ENCODE data around the gene SYDE2. TPM values are rescaled to one million over a fixed set of nuclear protein-coding genes. Genes with fewer than 3 reads are reported as not detected.
A peak's percentile ranks its signal among the peaks of the same experiment; 100 is the strongest.
"Not testable (repeated sequence)": the region's sequence is repeated elsewhere in the genome, so short reads cannot be mapped to it uniquely, and the experiment has no call there.

SYDE2 gene, protein sequence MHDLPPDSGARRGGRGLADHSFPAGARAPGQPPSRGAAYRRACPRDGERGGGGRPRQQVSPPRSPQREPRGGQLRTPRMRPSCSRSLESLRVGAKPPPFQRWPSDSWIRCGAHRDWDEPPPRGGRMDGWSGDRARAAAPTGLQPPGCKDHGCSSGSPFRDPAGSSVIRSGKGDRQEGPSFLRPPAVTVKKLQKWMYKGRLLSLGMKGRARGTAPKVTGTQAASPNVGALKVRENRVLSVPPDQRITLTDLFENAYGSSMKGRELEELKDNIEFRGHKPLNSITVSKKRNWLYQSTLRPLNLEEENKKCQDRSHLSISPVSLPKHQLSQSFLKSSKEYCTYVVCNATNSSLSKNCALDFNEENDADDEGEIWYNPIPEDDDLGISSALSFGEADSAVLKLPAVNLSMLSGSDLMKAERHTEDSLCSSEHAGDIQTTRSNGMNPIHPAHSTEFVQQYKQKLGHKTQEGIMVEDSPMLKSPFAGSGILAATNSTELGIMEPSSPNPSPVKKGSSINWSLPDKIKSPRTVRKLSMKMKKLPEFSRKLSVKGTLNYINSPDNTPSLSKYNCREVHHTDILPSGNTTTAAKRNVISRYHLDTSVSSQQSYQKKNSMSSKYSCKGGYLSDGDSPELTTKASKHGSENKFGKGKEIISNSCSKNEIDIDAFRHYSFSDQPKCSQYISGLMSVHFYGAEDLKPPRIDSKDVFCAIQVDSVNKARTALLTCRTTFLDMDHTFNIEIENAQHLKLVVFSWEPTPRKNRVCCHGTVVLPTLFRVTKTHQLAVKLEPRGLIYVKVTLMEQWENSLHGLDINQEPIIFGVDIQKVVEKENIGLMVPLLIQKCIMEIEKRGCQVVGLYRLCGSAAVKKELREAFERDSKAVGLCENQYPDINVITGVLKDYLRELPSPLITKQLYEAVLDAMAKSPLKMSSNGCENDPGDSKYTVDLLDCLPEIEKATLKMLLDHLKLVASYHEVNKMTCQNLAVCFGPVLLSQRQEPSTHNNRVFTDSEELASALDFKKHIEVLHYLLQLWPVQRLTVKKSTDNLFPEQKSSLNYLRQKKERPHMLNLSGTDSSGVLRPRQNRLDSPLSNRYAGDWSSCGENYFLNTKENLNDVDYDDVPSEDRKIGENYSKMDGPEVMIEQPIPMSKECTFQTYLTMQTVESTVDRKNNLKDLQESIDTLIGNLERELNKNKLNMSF
- polyA plus RNA-seq: 6.2 TPM
- long read RNA-seq, donor 1, partial matches to known transcripts: 0 of 3 reads
- long read RNA-seq, donor 1, other reads (novel, unspliced or antisense): 0 of 3 reads
- long read RNA-seq, donor 2: 0 reads
- long read RNA-seq, donor 3: 0 reads
- long read RNA-seq, donor 4: 0 reads
- long read RNA-seq, donor 5: 0 reads
- long read RNA-seq, donor 6: 0 reads
- long read RNA-seq, donor 7: 0 reads
- long read RNA-seq, donor 8, partial matches to known transcripts: 0 of 1 reads
- long read RNA-seq, donor 8, other reads (novel, unspliced or antisense): 0 of 1 reads
- long read RNA-seq, donor 9, full-length matches to known transcripts: 3 of 3 reads
- long read RNA-seq, donor 9, partial matches to known transcripts: 0 of 3 reads
- long read RNA-seq, donor 9, other reads (novel, unspliced or antisense): 0 of 3 reads
- long read RNA-seq, donor 10, transcript SYDE2-201 (3 exons, 3,000 nt): major isoform, 5 of 5 reads
- long read RNA-seq, donor 10, partial matches to known transcripts: 0 of 5 reads
- long read RNA-seq, donor 10, other reads (novel, unspliced or antisense): 0 of 5 reads
- long read RNA-seq, donor 11, partial matches to known transcripts: 0 of 2 reads
- long read RNA-seq, donor 11, other reads (novel, unspliced or antisense): 0 of 2 reads

DNA sequence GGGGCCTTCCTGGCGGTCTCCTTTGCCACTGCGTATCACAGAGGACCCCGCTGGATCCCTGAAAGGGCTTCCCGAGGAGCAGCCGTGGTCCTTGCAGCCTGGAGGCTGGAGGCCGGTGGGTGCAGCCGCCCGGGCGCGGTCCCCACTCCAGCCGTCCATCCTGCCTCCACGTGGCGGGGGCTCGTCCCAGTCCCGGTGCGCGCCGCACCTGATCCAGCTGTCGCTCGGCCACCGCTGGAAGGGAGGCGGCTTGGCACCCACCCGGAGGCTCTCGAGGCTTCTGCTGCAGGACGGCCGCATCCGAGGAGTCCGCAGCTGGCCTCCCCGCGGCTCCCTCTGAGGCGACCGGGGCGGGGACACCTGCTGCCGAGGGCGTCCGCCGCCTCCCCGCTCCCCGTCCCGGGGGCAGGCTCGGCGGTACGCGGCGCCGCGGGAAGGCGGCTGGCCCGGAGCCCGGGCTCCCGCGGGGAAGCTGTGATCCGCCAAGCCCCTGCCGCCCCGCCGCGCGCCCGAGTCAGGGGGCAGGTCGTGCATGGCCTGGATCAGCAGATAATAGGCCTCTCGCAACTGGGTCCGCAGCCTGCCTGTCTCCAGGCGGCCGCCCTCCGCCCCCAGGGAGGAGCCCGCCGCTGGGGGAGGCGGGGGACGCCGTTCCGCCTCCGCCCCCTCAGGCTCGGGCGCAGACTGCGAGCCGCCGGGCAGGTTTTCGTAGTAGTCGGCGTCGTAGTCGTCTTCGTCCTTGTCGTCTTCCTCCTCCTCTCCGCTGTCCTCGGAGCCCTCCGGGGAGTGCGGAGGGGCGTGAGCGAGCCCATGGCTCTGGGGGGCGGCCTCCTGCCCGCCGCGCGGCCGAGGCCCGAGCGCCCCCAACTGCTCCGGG, at the start of gene SYDE2:
Gene SYDE2 (minus strand): TSS at position 554 of the 877 bp plus-strand sequence. CDS start 20 bp downstream, at position 534.
- Histone ChIP-seq H3K27me3 (ENCODE audit: control insufficient read depth, insufficient read depth, low read length) (no peaks in the 10 kb centered on the region), H3K27ac (ENCODE audit: low read length) (peak within 1 kb of the TSS; percentile 97), H3K4me3 (ENCODE audit: low read length) (peak within 1 kb of the TSS; percentile 81), H3K9me3 (ENCODE audit: control insufficient read depth, low read depth, low read length) (no peaks in the 10 kb centered on the region), H3K4me1 (ENCODE audit: control insufficient read depth, insufficient read depth, low read length) (peaks cover 9% of the 10 kb centered on the region), H3K36me3 (ENCODE audit: control insufficient read depth, insufficient read depth, low read length) (no peaks in the 10 kb centered on the region)
- DNase-seq: peak; percentile 81 to 92
- no CpG with 5 or more reads among the region's 99 CpGs for WGBS (ENCODE audit: insufficient coverage, low lambda C conversion rate)

- no CpG with 5 or more reads among the region's 3 CpGs for WGBS (ENCODE audit: insufficient coverage, low lambda C conversion rate)
Measured at GRCh38 chr1:85249042-85249441, 48.2 kb upstream of the SYDE2 start.

GRCh38 chr1:85245891-85246290, 45.1 kb upstream of the SYDE2 start:
- WGBS (ENCODE audit: insufficient coverage, low lambda C conversion rate): no CpG with 5 or more reads among the region's 1 CpG
- H3K9me3 ChIP-seq (ENCODE audit: control insufficient read depth, low read depth, low read length): no peaks in the 10 kb centered on the region
- no peak overlapping the region for H3K27ac ChIP-seq (ENCODE audit: low read length)
- no peaks in the 10 kb centered on the region for H3K4me1 ChIP-seq (ENCODE audit: control insufficient read depth, insufficient read depth, low read length)
- H3K27me3 ChIP-seq (ENCODE audit: control insufficient read depth, insufficient read depth, low read length): no peaks in the 10 kb centered on the region
- peaks cover 3% of the 10 kb centered on the region for H3K36me3 ChIP-seq (ENCODE audit: control insufficient read depth, insufficient read depth, low read length)
- H3K4me3 ChIP-seq (ENCODE audit: low read length): no peak overlapping the region
- no peak for DNase-seq

More at GRCh38 chr1:85249042-85249441, 48.2 kb upstream of the SYDE2 start:
- not testable (repeated sequence) for H3K9me3 ChIP-seq (ENCODE audit: control insufficient read depth, low read depth, low read length); H3K27ac ChIP-seq (ENCODE audit: low read length); H3K4me1 ChIP-seq (ENCODE audit: control insufficient read depth, insufficient read depth, low read length); DNase-seq; H3K4me3 ChIP-seq (ENCODE audit: low read length); H3K27me3 ChIP-seq (ENCODE audit: control insufficient read depth, insufficient read depth, low read length)
- H3K36me3 ChIP-seq (ENCODE audit: control insufficient read depth, insufficient read depth, low read length): peaks cover 12% of the 10 kb centered on the region

- Histone ChIP-seq H3K9me3 (ENCODE audit: control insufficient read depth, low read depth, low read length) (no peaks in the 10 kb centered on the region), H3K4me1 (ENCODE audit: control insufficient read depth, insufficient read depth, low read length) (no peaks in the 10 kb centered on the region), H3K27me3 (ENCODE audit: control insufficient read depth, insufficient read depth, low read length) (no peaks in the 10 kb centered on the region), H3K36me3 (ENCODE audit: control insufficient read depth, insufficient read depth, low read length) (no peaks in the 10 kb centered on the region), H3K27ac (ENCODE audit: low read length) (no peak overlapping the region), H3K4me3 (ENCODE audit: low read length) (no peak overlapping the region)
- no CpG with 5 or more reads among the region's 1 CpG for WGBS (ENCODE audit: insufficient coverage, low lambda C conversion rate)
- no peak for DNase-seq
Measured at GRCh38 chr1:85245456-85245855, 44.6 kb upstream of the SYDE2 start.

DNA sequence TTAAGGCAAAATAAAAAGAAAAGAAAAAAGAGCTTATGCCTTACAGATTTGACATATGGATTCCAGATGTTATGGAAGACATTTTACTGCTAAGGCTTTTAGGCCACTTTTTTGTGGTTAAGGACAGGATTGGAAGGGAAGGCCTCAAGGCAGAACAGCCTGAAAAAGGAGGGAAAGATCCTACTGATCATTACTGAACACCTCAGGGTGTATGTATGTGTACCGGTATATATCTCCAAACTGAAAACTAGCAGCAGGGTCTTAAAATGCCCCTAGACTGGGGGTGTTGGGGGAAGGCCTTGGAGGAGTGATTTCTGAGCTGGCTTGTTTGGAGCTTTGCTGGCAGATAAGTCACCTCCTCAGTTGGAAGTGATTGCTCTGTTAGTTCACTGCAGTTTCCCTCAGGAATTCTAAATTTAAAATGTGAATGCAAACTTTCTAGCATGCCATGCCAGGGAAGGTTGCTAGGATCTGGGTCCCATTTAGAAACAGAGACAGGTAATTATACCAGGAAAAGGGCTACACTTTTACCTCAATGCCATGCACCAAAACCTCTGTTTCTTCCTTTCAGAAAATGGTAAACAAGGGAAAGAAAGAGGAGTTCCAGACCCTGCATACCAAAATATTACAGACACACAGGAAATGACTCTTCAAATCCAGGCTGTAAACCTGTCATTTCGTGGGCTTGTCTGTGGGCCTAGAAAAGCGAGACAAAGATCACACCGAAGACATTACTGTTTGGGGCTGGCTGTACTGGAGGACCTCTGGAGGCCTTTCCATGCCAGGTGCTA, 43.6 kb upstream of the SYDE2 start:
- Histone ChIP-seq H3K36me3 (ENCODE audit: control insufficient read depth, insufficient read depth, low read length) (no peaks in the 10 kb centered on the region), H3K9me3 (ENCODE audit: control insufficient read depth, low read depth, low read length) (no peaks in the 10 kb centered on the region), H3K27me3 (ENCODE audit: control insufficient read depth, insufficient read depth, low read length) (no peaks in the 10 kb centered on the region), H3K4me1 (ENCODE audit: control insufficient read depth, insufficient read depth, low read length) (no peaks in the 10 kb centered on the region), H3K4me3 (ENCODE audit: low read length) (no peak overlapping the region), H3K27ac (ENCODE audit: low read length) (no peak overlapping the region)
- 39% methylated on average over 3 of the region's 4 CpGs for WGBS (ENCODE audit: insufficient coverage, low lambda C conversion rate)
- no peak for DNase-seq

DNA sequence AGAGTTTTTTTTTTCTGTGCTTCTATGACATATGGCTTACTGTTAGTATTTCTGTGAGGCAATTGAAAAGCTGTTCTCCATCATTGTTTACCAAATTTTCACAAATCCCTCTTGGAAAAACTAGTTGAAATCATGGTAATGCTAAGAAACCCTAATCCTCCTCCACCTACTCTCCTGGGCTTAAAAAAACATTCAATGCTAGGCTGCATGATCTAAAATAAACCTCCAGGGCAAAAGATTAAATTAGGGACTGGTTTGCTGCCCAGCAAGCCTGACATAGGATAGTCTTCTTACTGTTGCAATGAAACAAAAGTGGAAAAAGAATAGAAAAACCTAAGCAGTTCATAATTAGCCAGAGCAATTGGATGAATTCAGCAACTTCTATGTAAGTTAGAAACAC, 42.6 kb upstream of the SYDE2 start:
- H3K4me1 ChIP-seq (ENCODE audit: control insufficient read depth, insufficient read depth, low read length): no peaks in the 10 kb centered on the region
- no peak overlapping the region for H3K27ac ChIP-seq (ENCODE audit: low read length)
- H3K27me3 ChIP-seq (ENCODE audit: control insufficient read depth, insufficient read depth, low read length): no peaks in the 10 kb centered on the region
- no peaks in the 10 kb centered on the region for H3K36me3 ChIP-seq (ENCODE audit: control insufficient read depth, insufficient read depth, low read length)
- DNase-seq: no peak
- no peak overlapping the region for H3K4me3 ChIP-seq (ENCODE audit: low read length)
- H3K9me3 ChIP-seq (ENCODE audit: control insufficient read depth, low read depth, low read length): no peaks in the 10 kb centered on the region

GRCh38 chr1:85240643-85241042, 39.8 kb upstream of the SYDE2 start:
- Histone ChIP-seq H3K4me3 (ENCODE audit: low read length) (no peak overlapping the region), H3K27me3 (ENCODE audit: control insufficient read depth, insufficient read depth, low read length) (no peaks in the 10 kb centered on the region), H3K27ac (ENCODE audit: low read length) (no peak overlapping the region), H3K4me1 (ENCODE audit: control insufficient read depth, insufficient read depth, low read length) (no peaks in the 10 kb centered on the region), H3K9me3 (ENCODE audit: control insufficient read depth, low read depth, low read length) (no peaks in the 10 kb centered on the region), H3K36me3 (ENCODE audit: control insufficient read depth, insufficient read depth, low read length) (no peaks in the 10 kb centered on the region)
- WGBS (ENCODE audit: insufficient coverage, low lambda C conversion rate): no CpG with 5 or more reads among the region's 1 CpG
- no peak for DNase-seq

GRCh38 chr1:85240174-85240601, 39.4 kb upstream of the SYDE2 start:
- Histone ChIP-seq H3K4me1 (ENCODE audit: control insufficient read depth, insufficient read depth, low read length) (no peaks in the 10 kb centered on the region), H3K4me3 (ENCODE audit: low read length) (no peak overlapping the region), H3K36me3 (ENCODE audit: control insufficient read depth, insufficient read depth, low read length) (no peaks in the 10 kb centered on the region), H3K27me3 (ENCODE audit: control insufficient read depth, insufficient read depth, low read length) (no peaks in the 10 kb centered on the region), H3K27ac (ENCODE audit: low read length) (no peak overlapping the region), H3K9me3 (ENCODE audit: control insufficient read depth, low read depth, low read length) (no peaks in the 10 kb centered on the region)
- DNase-seq: no peak
- no CpG with 5 or more reads among the region's 1 CpG for WGBS (ENCODE audit: insufficient coverage, low lambda C conversion rate)

Measured in large intestine (tissue), 12 donors.